GM23338 (cell line): Measurements from ENCODE around the gene UBTD1. TPM values are rescaled to one million over a fixed set of nuclear protein-coding genes. Genes with fewer than 3 reads are reported as not detected.

Experiments
- ATAC-seq: fragments of 200-7000 bp; cut with Tn5 transposase; 3 replicates; pipeline ENCODE4 v1.9.1; 2020
- DNase-seq: peaks from one replicate; pipeline ENCODE4 v3.0.0-alpha.2; 2015; ENCODE audit warnings: low spot score
- H2AFZ ChIP-seq: fragments of 200-600 bp; sonication (generic); 2 replicates; pipeline ENCODE4 v1.8.0; 2016; ENCODE audit warnings: antibody characterized with exemption, mild to moderate bottlenecking, moderate library complexity
- H3F3A ChIP-seq: fragments of 200-600 bp; sonication (generic); replicated peaks from 2 replicates; pipeline ENCODE4 v1.8.0; 2017; ENCODE audit warnings: antibody characterized with exemption, mixed run types, low read depth
- H3K27ac ChIP-seq: fragments of 200-600 bp; sonication (generic); 2 replicates; pipeline ENCODE4 v1.6.1; 2016; ENCODE audit warnings: low read depth
- H3K27me3 ChIP-seq: fragments of 200-600 bp; sonication (generic); 2 replicates; pipeline ENCODE4 v1.8.0; 2016; ENCODE audit warnings: mild to moderate bottlenecking, mixed run types, moderate library complexity; ENCODE audit not compliant: insufficient read depth
- H3K36me3 ChIP-seq: fragments of 200-600 bp; sonication (generic); 2 replicates; pipeline ENCODE4 v1.8.0; 2016; ENCODE audit warnings: mild to moderate bottlenecking; ENCODE audit not compliant: insufficient read depth
- H3K4me1 ChIP-seq: fragments of 200-600 bp; sonication (generic); 2 replicates; pipeline ENCODE4 v1.8.0; 2016; ENCODE audit warnings: mild to moderate bottlenecking, moderate library complexity; ENCODE audit not compliant: insufficient read depth
- H3K4me2 ChIP-seq: fragments of 200-600 bp; sonication (generic); 2 replicates; pipeline ENCODE4 v1.7.1; 2017; ENCODE audit warnings: mixed run types
- H3K4me3 ChIP-seq: fragments of 200-600 bp; sonication (generic); 2 replicates; pipeline ENCODE4 v1.6.1; 2016; ENCODE audit warnings: mixed run types
- H3K79me2 ChIP-seq: fragments of 200-600 bp; sonication (generic); replicated peaks from 2 replicates; pipeline ENCODE4 v1.8.0; 2017; ENCODE audit warnings: mild to moderate bottlenecking; ENCODE audit not compliant: insufficient read depth
- H3K9me2 ChIP-seq: fragments of 200-600 bp; sonication (generic); 2 replicates; pipeline ENCODE4 v1.8.0; 2017; ENCODE audit not compliant: insufficient read depth
- H4K20me1 ChIP-seq: fragments of 200-600 bp; sonication (generic); replicated peaks from 2 replicates; pipeline ENCODE4 v1.8.0; 2017; ENCODE audit warnings: mild to moderate bottlenecking; ENCODE audit not compliant: insufficient read depth
- H3K27ac Mint-ChIP-seq: 2 replicates; pipeline ENCODE4 v1.8.0; 2020; ENCODE audit warnings: inconsistent platforms, mild to moderate bottlenecking, moderate library complexity, mixed read lengths
- H3K27me3 Mint-ChIP-seq: 3 replicates; pipeline ENCODE4 v1.8.0; 2022; ENCODE audit warnings: low read depth, mild to moderate bottlenecking, moderate library complexity, mixed read lengths, inconsistent platforms; ENCODE audit not compliant: insufficient read depth, poor library complexity
- H3K36me3 Mint-ChIP-seq: 3 replicates; pipeline ENCODE4 v1.8.0; 2021; ENCODE audit warnings: low read depth, mild to moderate bottlenecking, inconsistent platforms, moderate library complexity, mixed read lengths
- H3K4me1 Mint-ChIP-seq: 3 replicates; pipeline ENCODE4 v1.8.0; 2020; ENCODE audit warnings: mild to moderate bottlenecking, inconsistent platforms, mixed read lengths
- H3K4me3 Mint-ChIP-seq: 3 replicates; pipeline ENCODE4 v1.8.0; 2021; ENCODE audit warnings: moderate library complexity, mild to moderate bottlenecking, inconsistent platforms, mixed read lengths
- H3K9me3 Mint-ChIP-seq: 3 replicates; pipeline ENCODE4 v1.8.0; 2020; ENCODE audit warnings: moderate library complexity, mild to moderate bottlenecking, inconsistent platforms, mixed read lengths
- CREB1 ChIP-seq: fragments of 250-450 bp; sonication (Bioruptor Pico); IDR thresholded peaks from 2 replicates; pipeline ENCODE4 v1.5.0; 2020; ENCODE audit warnings: low read depth, mild to moderate bottlenecking, moderate library complexity
- EZH2 ChIP-seq: fragments of 200-600 bp; sonication (generic); IDR thresholded peaks from one replicate; pipeline ENCODE4 v1.8.0; 2017; ENCODE audit warnings: antibody characterized with exemption, mild to moderate bottlenecking, low read depth; ENCODE audit not compliant: unreplicated experiment
- JUNB ChIP-seq: IDR thresholded peaks from one replicate; pipeline ENCODE4 v1.6.1; 2016; ENCODE audit warnings: antibody characterized with exemption; ENCODE audit not compliant: unreplicated experiment
- STAT1 ChIP-seq: IDR thresholded peaks from one replicate; pipeline ENCODE4 v1.6.1; 2016; ENCODE audit warnings: antibody characterized with exemption; ENCODE audit not compliant: unreplicated experiment
- ZNF114 ChIP-seq: fragments of 250-450 bp; sonication (Bioruptor Pico); IDR thresholded peaks from 2 replicates; pipeline ENCODE4 v1.5.0; 2020; ENCODE audit warnings: mild to moderate bottlenecking, moderate library complexity
- ZNF331 ChIP-seq: fragments of 250-450 bp; sonication (Bioruptor Pico); IDR thresholded peaks from 2 replicates; pipeline ENCODE4 v1.5.0; 2020; ENCODE audit warnings: low read depth, mild to moderate bottlenecking, moderate library complexity
- polyA plus RNA-seq: library from polyadenylated mRNA; unstranded; fragments of >200 nt; fragmentation: Nextera tagmentation; extraction: Ambion mirVana; gene quantifications from 2 replicates; pipeline ENCODE4 v1.2.1, GENCODE V29; 2016
- total RNA-seq: library from RNA; depleted of rRNA; stranded (reverse); fragments of >200 nt; shearing (Covaris generic); gene quantifications from 2 replicates; pipeline ENCODE4 v1.2.3, GENCODE V29; 2014
- TF ChIP-seq, protein P1 (sequence below), 2 experiments: fragments of 200-600 bp in 1 of 2; sonication (generic) in 1 of 2; conservative IDR thresholded peaks; 2 replicates each; pipeline versions ENCODE4 v1.5.1 to v1.6.1; 2016 to 2017; ENCODE audit warnings: antibody characterized with exemption in 2 of 2, low read depth in 2 of 2, mild to moderate bottlenecking in 2 of 2, moderate library complexity in 1 of 2
- TF ChIP-seq, protein P2 (sequence below): IDR thresholded peaks from 2 replicates; pipeline ENCODE4 v1.6.1; 2016; ENCODE audit warnings: antibody characterized with exemption

Gene UBTD1
- total and polyA plus RNA-seq, 2 experiments from 2014 or later, result 17.3 to 29.0 TPM

DNA sequence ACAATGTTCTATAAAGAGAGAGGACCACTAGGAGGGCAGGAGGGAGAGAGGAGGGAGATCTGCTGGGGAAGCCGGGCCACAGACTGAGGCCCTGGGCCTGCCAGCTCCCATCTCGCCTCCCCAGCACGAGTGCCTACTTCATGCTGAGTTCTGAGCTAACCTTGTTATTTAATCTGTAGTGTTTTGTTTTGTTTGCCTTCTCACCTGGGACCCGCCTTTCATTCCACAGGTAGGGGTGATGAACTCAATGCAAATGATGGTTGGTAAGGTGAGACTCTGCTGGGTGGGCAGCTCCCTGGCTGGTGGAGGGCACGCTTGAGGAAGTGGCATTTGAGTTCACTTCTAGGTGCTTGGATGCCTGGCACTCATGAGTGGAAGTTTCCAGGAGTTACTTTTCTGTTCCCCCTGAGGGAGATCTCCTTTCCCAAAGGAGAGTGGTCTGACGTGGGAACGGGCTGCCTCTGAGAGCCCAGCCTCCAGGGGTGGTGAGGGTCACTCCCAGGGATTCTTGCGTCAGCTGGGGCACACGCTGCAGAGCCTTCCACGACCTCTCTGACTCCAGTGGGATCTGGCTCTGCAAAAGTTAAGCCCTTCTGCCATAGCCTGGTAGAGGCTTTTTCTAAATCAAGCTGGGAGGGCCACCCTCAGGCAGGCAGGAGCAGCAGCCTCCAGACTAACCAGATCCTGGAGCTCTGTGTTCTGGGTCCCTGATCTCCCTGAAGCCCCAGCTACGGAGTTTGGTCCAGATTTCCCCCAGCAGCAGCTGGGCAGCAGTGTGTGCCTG lies 22.4 kb downstream of the UBTD1 start:
- H3K9me3 Mint-ChIP-seq, result peaks cover 3% of the 10 kb centered on the region; the same call in 2 of the 3 replicates
- TF ChIP-seq, protein P1, sequence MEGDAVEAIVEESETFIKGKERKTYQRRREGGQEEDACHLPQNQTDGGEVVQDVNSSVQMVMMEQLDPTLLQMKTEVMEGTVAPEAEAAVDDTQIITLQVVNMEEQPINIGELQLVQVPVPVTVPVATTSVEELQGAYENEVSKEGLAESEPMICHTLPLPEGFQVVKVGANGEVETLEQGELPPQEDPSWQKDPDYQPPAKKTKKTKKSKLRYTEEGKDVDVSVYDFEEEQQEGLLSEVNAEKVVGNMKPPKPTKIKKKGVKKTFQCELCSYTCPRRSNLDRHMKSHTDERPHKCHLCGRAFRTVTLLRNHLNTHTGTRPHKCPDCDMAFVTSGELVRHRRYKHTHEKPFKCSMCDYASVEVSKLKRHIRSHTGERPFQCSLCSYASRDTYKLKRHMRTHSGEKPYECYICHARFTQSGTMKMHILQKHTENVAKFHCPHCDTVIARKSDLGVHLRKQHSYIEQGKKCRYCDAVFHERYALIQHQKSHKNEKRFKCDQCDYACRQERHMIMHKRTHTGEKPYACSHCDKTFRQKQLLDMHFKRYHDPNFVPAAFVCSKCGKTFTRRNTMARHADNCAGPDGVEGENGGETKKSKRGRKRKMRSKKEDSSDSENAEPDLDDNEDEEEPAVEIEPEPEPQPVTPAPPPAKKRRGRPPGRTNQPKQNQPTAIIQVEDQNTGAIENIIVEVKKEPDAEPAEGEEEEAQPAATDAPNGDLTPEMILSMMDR (conservative IDR thresholded peaks at IDR 0.05; ENCODE audit: low read depth in 2 of 2), result peak in 1 of 2 experiments; percentile 24; a peak in 2 of 4 replicates
- TF ChIP-seq ZNF114, result no peak

GRCh38 chr10:97522071-97522470 lies 23.3 kb downstream of the UBTD1 start:
- no peaks in the 10 kb centered on the region for H3K36me3 ChIP-seq
- H3K4me3 ChIP-seq, result no peak overlapping the region
- Mint-ChIP-seq H3K4me3 (no peak overlapping the region), H3K9me3 (peaks cover 8% of the 10 kb centered on the region; the same call in 2 of the 3 replicates), H3K27ac (no peak overlapping the region), H3K36me3 (no peaks in the 10 kb centered on the region; the same call in 2 of the 3 replicates), H3K4me1 (peaks cover 33% of the 10 kb centered on the region), H3K27me3 (peaks cover 11% of the 10 kb centered on the region)
- no peaks in the 10 kb centered on the region for H3K27me3 ChIP-seq
- DNase-seq, result no peak
- peaks cover 29% of the 10 kb centered on the region for H3K4me1 ChIP-seq
- H2AFZ ChIP-seq, result no peak overlapping the region
- no peak overlapping the region for H3K4me2 ChIP-seq
- ATAC-seq, result no peak
- no peak overlapping the region for H3K27ac ChIP-seq
- H3K79me2 ChIP-seq, result peaks cover 52% of the 10 kb centered on the region
- H3K9me2 ChIP-seq, result no peaks in the 10 kb centered on the region
- H4K20me1 ChIP-seq, result no peaks in the 10 kb centered on the region
- H3F3A ChIP-seq, result no peaks in the 10 kb centered on the region
- TF ChIP-seq JUNB, result no peak
- no peak for TF ChIP-seq STAT1
- no peak for TF ChIP-seq CREB1 (CRISPR knock-in tag)
- TF ChIP-seq, protein P1 (conservative IDR thresholded peaks at IDR 0.05; ENCODE audit: low read depth in 2 of 2), result no peak
- no peak for TF ChIP-seq ZNF331 (CRISPR knock-in tag)
- no peak for TF ChIP-seq EZH2
- TF ChIP-seq, protein P2, sequence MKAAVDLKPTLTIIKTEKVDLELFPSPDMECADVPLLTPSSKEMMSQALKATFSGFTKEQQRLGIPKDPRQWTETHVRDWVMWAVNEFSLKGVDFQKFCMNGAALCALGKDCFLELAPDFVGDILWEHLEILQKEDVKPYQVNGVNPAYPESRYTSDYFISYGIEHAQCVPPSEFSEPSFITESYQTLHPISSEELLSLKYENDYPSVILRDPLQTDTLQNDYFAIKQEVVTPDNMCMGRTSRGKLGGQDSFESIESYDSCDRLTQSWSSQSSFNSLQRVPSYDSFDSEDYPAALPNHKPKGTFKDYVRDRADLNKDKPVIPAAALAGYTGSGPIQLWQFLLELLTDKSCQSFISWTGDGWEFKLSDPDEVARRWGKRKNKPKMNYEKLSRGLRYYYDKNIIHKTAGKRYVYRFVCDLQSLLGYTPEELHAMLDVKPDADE, result no peak

More for the DNA sequence above, 22.4 kb downstream of the UBTD1 start:
- H3K4me2 ChIP-seq, result peak overlapping the region; percentile 45; the same call in 1 of the 2 replicates
- ATAC-seq, result peak; percentile 84
- H3K4me3 ChIP-seq, result no peak overlapping the region
- no peaks in the 10 kb centered on the region for H3K27me3 ChIP-seq
- peak; percentile 77 for DNase-seq
- no peaks in the 10 kb centered on the region for H3K36me3 ChIP-seq
- Mint-ChIP-seq H3K27ac (peak overlapping the region; percentile 60; the same call in 1 of the 2 replicates), H3K27me3 (peaks cover 13% of the 10 kb centered on the region), H3K36me3 (no peaks in the 10 kb centered on the region; the same call in 2 of the 3 replicates), H3K4me1 (peaks cover 33% of the 10 kb centered on the region), H3K4me3 (no peak overlapping the region)
- H3K27ac ChIP-seq, result peak overlapping the region; percentile 53; the same call in 1 of the 2 replicates
- H3K4me1 ChIP-seq, result peaks cover 29% of the 10 kb centered on the region
- H3F3A ChIP-seq, result no peaks in the 10 kb centered on the region
- no peaks in the 10 kb centered on the region for H3K9me2 ChIP-seq
- H4K20me1 ChIP-seq, result no peaks in the 10 kb centered on the region
- H3K79me2 ChIP-seq, result peaks cover 51% of the 10 kb centered on the region
- no peak overlapping the region for H2AFZ ChIP-seq
